Measurements from ENCODE around the gene ZNF581.

Gene ZNF581

DNA sequence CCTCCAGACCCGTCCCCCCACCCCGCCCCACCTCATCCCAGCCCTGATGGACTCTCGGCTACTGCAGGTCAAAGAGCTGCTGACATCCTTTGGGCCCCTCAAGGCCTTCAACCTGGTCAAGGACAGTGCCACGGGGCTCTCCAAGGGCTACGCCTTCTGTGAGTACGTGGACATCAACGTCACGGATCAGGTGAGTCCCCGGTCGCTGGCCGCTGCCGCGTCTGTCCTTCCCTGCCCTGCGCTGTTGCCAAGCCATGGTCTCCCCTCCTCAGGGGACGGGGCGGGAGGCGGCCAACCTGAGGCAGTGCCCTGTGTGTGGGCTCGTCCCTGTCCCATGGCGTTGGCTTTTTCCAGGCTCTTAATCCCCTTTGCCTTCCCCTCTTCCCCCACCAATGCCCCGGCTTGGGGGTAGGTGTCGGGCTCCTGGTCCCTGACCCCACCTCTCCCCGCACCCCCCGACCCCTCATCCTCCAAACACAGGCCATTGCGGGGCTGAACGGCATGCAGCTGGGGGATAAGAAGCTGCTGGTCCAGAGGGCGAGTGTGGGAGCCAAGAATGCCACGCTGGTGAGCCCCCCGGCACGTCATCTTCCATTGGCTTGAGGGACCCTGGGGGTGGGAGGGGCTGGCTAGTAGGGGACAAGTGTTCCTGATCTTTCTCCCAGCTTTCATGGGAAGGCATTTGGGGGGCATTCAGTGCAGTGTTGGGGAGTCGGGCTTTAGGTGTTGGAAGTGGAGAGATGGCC is 25.3 kb downstream of the ZNF581 start:
- no peak for DNase-seq

DNA sequence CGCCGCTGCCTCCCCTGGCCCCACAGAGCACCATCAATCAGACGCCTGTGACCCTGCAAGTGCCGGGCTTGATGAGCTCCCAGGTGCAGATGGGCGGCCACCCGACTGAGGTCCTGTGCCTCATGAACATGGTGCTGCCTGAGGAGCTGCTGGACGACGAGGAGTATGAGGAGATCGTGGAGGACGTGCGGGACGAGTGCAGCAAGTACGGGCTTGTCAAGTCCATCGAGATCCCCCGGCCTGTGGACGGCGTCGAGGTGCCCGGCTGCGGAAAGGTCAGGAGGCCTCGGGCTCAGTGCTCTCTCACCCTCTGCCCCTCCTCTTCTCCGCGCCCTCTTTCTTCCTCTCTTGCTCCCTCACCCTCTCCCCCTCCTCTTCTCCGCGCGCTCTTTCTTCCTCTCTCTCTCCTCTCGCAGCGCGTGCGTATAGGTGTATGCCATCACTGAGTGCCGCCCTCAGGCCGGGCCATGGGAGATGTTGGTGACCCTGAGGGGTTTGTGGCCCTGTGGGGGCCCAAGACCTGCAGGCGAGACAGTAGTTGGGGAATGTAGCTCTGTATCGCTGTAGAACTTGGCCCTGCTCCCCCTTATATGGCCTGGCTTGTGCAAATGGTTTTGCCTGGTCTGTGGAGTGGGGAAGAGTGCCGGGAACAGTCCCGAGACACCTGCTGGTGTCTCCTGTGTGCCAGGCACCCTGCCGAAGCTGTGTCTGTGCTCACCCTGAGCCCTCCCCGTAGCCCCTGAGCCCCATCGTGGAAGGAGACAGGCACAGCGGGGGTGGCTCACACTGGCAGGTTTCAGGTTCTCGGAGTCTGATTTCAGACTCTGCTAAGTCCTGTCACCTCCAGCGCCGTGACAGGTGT is 26.2 kb downstream of the ZNF581 start:
- DNase-seq: no peak

DNA sequence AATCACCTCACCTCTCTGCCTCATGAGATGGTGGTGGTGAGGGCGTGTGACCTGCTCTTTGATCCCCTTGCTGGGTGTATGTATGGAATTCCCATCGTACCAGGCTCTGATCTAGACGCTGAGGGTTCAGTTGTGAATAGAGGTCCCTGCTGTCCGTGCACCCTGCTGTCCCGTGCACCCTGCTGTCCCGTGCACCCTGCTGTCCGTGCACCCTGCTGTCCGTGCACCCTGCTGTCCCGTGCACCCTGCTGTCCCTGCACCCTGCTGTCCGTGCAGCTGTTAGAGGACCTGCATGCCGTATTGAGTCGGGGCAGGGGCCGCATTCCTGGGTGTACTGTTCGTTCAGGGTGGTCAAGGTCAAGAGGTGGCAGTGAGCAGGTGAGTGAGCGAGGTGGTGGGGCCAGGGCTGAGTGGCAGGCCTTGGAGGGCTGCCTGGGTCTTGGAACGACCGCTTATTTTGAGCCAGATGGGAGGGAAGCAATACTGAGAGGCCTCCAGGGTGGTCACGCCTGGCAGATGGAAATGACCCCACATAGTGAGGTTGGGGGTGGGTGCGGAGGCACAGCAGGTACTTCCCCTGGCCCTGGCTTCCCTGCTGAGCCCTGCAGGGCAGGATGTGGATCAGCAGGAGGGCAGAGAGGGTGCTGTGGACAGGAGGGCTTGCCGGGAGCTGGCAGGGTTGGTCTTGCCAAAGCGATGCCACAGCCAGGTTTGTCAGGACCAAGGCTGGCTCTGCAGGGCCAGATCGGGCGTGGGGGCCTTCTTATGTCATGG is 27.0 kb downstream of the ZNF581 start:
- DNase-seq: no peak

DNA sequence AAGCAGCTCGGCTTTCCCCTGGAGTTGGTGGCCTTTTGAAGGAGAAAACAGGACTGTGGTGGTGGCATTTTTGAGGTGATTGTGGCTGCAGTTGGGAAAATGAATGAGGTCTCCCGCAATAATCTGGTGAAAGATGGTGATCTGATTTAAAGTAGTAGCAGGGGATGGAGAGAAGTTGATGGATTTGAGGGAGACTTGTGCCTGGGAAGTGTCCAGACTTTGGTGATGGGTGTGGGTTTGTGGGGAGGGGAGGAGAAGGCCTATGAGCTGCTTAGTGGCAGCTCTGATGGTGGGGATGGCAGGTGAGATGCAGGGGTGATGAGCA is 27.6 kb downstream of the ZNF581 start:
- no peak for DNase-seq

DNA sequence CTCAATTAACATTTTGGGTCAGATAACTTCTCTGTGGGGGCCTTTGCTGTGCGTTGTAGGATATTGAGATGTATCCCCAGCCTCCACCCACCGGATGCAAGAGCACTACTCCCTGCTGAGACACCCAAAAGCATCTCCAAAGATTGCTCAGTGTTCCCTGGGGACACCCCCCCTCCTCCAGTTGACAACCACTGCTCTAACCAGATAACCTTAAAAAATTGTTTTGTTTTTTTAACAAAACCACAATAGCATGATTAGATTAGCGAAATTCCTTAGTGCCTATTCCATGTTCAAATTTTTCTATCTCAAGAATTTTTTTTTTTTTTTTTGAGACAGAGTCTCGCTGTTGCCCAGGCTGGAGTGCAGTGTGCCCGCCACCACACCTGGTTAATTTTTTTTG is 29.0 kb downstream of the ZNF581 start:
- DNase-seq: no peak

DNA sequence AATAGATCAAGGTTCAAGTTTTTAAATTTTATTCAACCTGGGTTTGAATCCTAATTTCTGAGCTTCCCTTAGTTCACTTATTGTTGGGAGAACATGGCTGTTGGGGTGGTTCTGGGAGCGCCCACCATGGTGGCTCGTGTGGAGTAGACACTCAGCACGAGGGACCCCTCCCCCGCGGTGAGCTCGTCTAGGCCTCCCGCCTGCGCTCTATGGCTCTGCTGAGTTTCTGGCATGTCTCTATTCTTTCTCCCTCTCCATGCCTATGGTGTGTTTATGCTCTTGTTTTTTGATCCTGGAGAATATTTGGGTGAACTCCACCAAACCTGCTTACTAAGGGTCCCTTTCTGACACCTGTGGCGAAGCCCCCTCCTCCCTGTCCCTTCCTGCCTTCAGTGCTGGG is 30.0 kb downstream of the ZNF581 start:
- no peak for DNase-seq

DNA sequence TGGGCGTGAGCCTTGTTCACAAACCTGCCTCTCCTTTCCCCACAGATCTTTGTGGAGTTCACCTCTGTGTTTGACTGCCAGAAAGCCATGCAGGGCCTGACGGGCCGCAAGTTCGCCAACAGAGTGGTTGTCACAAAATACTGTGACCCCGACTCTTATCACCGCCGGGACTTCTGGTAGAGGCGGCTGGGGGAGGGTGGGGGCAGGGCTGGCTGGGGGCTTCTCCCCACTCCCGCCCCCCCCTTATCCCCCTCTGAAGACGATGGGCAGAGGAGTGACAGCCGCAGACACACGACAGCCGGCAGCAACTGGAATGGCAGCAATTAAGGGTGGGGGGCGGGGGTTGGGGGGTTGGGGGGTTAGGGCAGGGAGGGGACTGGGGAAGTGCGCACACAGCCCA is 30.4 kb downstream of the ZNF581 start:
- no peak for DNase-seq

DNA sequence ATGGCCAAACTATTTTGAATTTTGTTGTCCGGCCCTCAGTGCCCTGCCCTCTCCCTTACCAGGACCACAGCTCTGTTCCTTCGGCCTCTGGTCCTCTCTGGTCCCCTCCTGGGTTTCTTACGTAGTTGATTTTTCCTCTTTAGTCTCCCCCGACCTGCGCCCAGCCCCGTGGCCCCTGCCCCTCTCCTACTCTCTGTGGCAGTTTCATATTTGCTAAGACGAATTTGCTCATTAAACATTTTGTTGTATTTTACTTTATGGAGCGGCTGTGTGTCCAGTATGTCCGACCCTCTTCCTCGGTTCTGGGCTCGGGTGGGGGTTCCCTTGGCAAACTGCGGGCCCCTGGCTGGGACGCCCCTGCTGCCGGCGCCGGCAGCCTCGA is 31.0 kb downstream of the ZNF581 start:
- DNase-seq: no peak

DNA sequence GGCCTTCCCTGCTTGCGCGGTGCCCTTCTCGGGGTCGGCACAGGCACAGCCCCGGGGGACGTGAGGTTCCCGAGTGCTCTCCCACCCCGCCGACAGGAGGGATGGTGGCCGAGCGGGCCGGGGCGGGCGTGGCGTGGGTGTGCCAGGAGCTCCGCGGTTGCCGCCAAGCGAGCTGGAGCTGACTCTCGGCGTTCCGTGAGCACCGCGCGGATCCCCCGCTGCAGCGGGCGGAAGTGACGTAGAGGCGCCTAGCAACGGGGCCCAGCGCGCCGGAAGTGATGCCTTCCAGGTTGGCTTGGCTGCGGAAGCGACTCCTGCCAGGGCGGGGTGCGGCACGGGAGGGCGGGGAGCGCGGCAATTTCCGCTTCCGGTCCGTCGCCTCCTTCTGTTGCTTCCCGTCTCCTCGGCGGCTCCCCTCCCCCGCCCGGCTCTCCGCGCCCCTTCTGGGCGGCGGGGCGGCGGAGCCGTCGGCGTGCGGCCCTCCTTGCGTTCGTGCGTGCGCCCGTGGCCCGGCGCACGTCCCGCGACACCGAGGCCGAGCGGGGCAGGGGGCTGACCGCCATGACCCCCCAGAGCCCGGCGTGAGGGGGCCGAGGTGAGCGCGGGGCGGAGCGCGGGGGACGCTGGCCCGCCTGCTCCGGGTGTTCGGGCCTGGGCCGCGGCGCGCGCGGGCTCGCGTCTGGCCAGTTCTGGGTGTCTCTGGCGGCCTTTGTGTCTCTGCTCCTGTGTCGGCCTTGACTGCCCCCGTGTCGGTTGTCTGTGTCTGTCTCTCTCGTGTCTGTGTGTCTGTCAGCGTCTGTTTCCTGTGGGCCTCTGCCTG is 31.6 kb downstream of the ZNF581 start, which contains the start of gene EPN1:
Gene EPN1 (plus strand): TSS at position 386 of the 820 bp plus-strand sequence. CDS start 3,402 bp downstream, outside the sequence.
- DNase-seq: peak; percentile 86

DNA sequence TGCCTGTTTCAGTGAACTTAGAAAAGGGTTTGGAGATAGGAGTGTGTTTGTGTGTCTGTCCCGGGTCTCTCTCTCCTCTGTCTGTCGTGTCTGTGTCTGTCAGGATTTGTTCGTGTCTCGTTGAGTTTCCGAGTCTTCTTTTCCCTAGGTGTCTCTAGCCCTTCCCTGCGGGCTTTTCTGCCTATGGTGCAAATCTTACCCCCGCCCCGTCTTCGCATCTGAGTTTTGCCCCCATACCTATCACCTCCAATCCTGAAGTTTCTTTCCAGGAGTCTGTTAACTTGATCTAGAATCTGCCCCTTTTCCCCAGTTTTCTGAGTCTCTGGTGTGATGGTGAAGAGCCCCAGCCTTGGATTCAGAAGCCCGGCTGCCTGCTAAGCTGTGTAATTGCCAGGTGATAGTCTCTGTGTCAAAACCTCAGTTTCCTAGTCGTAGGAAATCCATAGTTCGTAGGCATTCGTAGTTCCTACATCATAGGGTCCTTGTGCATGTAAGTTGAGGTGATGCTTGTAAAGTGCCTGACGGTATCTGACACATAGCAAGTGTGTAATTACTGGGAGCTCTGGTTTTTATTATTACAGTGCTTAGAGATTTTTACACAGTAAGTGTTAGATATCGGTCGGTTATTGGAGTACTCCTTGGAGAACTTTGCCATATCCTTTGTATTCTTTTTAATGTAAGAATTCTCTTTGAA is 32.4 kb downstream of the ZNF581 start:
- no peak for DNase-seq

DNA sequence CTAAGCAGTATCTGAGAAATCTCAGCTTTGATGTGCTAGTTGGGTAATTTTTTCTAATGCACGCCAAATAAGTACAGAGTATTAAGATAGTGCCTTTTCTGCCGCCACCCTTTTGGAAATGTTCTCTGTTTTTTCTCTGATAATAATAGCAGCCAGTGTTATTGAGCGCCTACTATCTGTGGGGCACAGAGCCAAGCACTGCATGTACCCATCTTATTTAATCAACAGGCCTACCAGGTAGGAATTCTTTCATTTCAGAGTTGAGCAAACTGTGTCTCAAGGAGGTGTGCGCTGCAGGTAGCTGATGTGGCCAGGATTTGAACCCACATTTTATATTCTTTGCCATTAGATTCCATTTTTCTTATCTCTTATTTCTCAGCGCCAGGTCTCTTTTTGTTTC is 32.9 kb downstream of the ZNF581 start:
- no peak for DNase-seq

DNA sequence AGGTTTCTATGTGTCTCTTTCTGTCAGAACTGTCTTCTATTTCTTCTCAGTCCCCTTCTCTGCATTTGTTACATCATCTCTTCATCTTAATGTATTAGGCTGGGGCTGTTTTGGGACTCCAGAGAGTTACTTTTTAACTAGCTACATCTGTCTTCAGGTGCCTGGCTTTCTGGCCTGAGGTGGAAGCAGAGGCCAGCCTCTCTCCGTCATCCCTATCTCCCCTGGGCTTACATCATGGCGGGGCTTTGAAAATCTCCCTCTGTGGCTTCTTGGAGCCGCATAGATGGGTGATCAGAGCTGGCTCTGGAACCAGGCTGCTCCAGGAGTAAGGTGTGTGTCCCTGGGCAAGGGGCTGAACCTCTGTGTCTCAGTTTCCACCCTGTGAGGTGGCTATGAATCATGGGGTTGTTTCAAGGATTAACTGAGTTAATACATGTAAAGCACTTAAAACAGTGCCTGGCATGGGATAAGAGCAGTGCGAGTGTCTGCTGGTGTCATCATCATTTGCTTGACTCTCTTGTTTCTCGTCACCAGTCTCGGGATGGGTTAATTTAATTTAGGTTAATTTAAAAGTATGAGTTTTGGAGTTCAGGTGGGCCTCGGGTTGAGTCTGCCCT is 33.5 kb downstream of the ZNF581 start:
- DNase-seq: no peak

DNA sequence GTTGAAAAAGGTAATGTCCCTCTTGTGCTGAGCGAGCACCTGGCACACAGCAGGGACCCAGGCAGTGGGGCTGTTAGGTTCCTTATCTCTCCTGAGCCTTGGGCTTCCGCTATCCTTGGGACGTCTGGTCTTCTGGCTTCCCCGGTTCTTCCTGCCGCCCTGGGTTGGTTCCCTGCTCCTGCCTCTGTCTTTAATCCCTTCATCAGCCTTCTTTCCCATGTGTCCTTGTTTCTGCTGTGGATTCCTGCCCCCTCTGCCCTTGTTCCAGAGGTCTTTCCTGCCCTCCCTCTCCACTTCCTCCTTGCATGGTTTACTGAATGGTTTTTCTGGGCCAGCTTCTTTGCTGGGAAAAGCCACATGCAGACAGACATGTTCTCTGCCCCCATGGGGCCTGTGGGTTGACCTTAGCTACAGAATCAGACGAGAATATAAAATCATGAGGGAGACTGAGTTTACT is 34.2 kb downstream of the ZNF581 start:
- no peak for DNase-seq

DNA sequence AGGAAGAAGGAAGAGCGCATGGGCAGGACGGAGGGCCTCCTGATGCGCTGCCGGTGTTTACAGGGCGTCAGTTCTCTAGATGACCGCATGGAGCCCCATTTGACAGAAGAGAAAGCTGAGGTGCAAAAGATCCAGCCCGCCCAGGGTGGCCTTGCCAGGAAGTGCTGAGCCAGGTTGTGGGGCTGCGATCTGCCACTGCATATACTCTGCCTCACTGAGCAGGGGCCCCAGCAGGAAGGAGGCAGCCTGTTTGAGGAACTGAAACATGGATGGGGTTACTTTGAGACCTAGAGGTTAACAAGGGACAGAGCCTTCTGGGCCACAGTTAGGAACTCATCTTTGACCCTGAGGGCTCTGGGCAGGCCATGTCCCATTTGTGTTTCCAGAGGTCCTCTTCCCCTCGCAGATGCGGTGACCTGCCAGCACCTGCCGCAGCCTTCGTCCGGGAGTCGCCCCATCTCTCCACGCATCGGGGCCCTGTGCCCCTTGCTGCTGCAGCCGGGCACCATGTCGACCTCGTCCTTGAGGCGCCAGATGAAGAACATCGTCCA is 34.7 kb downstream of the ZNF581 start:
- no peak for DNase-seq

DNA sequence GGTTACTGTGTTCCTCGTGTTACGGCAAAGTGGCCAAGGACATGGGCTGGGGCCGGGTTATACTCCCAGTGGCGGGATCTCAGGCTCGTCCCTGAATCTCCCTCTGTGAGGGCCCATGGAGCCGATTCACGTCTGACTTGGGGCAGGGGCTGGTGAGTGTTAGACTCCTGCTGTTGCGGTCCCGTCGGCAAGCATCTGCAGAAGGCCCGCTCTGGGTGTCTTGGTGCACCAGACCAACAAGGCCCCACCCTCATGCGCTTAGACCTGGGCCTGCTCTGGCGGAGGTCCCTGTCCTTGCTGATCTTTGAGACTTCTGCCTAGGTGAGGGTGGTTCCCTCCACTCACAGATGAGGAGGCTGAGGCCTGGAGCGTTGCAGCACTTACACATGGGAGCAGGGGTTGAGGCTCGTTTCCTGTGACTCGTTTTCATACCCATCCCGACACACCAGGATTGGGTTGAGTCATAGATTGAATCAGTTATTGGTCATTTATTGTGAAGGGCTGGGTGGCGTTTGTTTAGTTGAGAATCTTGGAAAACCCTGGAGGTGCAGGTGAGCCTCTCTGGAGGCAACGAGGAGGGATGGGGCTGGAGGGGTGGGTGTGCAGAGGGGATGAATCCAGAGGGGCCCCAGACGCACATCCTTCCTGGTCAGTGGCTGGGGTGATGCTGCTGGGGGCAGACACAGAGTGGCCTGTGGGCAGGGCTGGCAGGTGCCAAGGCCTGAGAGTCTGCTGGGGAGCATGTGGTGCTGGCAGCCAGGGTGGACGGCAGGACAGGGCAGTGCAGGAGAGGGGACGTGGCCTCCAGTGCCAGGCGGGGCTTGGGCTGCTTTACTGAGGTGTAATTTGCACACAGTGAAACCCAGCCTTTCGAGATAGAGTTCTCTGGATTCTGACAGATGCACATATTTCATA is 36.2 kb downstream of the ZNF581 start:
- no peak for DNase-seq

DNA sequence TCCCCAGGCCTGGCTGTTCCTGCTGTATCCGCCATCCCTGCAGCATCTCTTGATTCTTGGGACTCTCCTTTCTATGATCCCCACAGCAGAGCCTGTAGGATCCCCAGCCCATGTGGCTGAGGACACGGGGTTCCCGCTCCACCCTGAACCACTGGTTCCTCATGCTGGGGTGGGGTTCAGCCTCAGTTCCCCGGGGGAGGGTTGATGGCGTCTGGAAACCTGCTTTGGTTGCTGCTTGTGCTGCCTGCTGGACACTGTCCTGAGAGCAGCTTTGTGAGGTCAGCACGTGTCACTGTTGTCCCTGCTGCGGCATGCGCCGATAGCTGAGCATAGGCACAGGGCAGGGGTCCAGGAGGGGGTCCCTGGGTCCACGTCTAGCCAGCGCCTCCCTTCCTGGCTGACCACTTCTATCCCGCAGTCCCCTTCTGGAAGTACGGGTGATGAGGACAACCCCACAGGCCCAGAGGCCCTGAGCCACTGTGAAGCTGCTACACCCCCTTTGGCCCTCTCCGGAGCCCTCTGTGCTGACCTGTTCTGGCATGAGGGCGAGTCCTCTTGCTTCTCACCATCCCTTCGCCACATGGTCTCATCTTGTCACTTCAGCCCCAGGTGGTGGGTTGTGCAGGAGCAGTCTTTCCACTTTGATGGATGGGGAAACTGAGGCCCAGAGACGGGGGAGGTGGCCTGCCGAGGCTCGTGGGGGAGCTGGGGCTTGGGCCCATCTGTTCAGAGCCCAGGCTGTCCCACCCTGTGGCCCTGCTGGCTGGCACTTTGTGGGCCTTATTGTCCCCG is 37.1 kb downstream of the ZNF581 start:
- no peak for DNase-seq

DNA sequence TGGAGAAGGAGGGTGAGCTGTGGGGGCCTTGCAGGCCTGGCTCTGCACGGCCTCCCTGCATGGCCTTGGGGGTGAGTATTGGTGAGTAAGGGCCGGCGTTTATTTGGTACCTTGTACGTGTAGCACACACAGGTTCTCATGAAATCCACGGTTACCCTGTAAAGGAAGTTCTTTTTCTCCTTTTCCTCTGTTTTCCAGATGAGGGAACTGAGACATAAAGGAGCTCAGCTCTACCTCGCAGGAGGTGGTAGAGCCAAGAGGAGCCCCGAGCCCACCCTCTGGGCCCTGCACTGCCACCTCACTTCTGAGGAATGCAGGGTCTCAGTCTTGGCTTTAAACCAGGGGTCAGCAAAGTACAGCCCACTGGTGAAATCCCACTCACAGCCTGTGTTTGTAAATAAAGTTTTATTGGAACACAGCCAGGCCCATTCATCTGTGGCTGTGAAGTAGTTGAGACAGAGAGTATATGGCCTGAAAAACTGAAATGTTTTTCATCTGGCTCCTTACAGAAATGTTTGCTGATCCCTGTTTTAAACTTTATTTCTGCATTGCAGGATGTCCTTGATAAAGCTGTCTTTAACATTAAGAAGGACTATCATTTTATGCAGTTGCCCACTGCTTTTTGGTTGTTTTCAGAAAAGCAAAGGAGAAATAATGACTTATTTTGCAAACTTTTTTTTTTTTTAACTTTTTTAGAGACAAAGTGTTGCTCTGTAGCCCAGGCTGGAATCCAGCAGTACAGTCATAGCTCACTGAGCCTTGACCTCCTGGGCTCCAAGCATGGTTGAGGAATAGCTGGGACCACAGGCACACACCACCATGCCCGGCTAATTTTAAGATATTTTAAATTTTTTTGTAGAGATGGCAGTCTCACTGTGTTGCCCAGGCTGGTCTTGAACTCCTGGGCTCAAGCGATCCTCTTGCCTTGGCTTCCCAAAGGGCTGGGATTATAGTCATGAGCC is 38.0 kb downstream of the ZNF581 start:
- DNase-seq: no peak
